HG02852 (cell line): ENCODE results near the gene NXPH2.
A peak's percentile ranks its signal among the peaks of the same experiment; 100 is the strongest.
"Not testable (repeated sequence)": the region's sequence is repeated elsewhere in the genome, so short reads cannot be mapped to it uniquely, and the experiment has no call there.

Source experiments
- ATAC-seq: cut with Tn5 transposase; IDR thresholded peaks from one replicate; pipeline ENCODE4 v1.9.1; 2021; ENCODE audit warnings: mild to moderate bottlenecking, moderate library complexity; ENCODE audit not compliant: unreplicated experiment

Gene NXPH2

GRCh38 chr2:138760676-138761075, 19.5 kb downstream of the NXPH2 start:
- ATAC-seq: no peak

- no peak for ATAC-seq
Observed at GRCh38 chr2:138757384-138757783, 22.8 kb downstream of the NXPH2 start.

GRCh38 chr2:138752197-138752956, 27.8 kb downstream of the NXPH2 start:
- ATAC-seq: no peak

- ATAC-seq: no peak
Observed at GRCh38 chr2:138744713-138745112, 35.5 kb downstream of the NXPH2 start.

DNA sequence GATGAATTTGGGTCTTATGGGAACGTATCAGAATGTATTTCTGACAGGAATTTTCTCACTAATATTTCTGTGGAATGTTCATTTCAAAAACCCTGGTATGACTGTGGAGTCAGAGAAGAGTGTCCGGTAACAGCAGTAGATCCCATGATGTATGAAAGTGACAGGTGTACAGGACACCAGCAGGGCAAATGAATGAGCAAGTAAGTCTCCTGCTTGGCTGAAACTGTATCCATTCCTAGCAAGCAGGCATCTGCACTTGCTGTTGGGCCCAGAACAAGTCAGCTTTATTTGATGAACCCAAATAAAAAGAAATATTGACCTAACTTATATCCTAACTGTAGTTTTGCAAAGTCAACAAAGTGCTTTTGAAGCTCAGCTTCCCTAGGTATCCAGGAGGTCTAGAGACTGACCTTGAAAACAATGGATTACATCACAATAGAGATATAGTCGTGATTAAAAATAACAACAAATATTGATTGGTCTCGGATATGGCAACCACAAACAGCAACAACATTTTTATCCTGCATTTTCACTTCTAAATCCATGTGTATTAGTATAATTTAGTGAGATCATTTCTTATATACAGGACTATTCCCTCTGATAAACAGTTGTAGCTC, 37.6 kb downstream of the NXPH2 start:
- ATAC-seq: no peak

DNA sequence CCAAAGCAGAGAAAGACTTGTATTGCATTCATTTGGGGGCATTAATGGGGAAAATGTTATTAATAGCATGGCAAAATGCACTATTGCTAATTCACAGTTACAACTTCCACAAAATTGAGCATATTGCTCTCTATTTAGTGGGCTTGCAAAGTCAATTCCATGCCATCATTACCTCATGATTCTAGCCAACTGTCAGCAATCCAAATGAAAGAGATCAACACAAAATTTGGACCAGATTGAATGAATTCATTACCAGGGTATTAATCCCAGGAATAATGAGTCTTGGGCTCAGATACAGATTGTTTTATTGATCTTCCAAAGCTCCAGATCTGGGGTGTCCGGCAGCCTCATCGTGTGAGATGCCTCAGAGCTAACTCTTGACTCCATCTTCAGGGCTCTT, 38.3 kb downstream of the NXPH2 start:
- ATAC-seq: no peak

DNA sequence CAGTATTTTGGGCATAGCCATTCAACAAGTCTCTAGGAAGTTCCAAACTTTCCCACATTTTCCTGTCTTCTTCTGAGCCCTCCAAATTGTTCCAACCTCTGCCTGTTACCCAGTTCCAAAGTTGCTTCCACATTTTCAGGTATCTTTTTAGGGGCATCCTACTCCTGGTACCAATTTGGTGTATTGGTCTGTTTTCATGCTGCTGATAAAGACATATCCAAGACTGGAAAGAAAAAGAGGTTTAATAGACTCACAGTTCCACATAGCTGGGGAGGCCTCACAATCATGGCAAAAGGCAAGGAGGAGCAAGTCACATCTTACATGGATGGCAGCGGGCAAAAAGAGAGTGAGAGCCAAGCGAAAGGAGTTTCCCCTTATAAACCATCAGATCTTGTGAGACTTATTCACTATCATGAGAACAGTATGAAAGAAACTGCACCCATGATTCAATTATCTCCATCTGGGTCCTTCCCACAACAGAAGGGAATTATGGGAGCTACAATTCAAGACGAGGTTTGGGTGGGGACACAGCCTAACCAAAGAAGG, 43.1 kb downstream of the NXPH2 start:
- ATAC-seq: not testable (repeated sequence)

DNA sequence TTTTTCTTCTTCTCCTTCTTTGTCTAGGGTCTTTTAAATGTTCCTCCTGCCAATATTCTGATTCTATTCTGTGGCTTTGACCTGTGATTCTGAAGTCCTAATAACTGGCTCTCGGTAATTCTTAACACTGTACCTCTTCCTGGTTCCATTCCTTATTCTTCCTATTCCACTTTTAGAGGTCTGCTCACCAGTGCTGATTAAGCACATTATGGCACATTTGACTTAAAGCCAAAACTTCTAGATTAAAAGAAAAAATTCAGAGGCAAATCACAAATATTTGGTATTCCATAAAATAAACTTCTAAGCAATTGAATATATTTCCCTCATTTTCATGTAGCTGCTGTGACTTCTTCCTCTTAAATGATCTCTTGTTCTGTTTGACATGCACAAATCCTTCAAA, 47.5 kb downstream of the NXPH2 start:
- ATAC-seq: no peak

GRCh38 chr2:138730497-138731030, 49.6 kb downstream of the NXPH2 start:
- ATAC-seq: peak; percentile 90

GRCh38 chr2:138727956-138728355, 52.2 kb downstream of the NXPH2 start:
- ATAC-seq: no peak

DNA sequence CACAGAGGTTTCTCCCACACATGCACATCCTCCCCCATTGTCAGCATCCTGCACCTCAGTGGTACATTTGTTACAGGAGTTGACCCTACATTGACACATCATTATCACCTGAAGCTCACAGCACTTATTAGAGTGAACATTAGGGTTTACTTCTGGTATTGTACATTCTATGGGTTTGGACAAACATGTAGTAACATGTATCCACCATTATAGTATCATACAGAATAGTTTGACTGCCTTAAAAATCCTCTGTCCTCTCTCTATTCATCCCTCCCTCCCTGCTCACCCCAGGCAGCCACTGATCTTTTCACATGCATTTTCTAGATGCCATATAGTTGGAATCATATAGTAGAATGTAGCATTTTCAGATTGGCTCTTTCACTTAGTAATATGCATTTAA, 53.5 kb downstream of the NXPH2 start:
- no peak for ATAC-seq

DNA sequence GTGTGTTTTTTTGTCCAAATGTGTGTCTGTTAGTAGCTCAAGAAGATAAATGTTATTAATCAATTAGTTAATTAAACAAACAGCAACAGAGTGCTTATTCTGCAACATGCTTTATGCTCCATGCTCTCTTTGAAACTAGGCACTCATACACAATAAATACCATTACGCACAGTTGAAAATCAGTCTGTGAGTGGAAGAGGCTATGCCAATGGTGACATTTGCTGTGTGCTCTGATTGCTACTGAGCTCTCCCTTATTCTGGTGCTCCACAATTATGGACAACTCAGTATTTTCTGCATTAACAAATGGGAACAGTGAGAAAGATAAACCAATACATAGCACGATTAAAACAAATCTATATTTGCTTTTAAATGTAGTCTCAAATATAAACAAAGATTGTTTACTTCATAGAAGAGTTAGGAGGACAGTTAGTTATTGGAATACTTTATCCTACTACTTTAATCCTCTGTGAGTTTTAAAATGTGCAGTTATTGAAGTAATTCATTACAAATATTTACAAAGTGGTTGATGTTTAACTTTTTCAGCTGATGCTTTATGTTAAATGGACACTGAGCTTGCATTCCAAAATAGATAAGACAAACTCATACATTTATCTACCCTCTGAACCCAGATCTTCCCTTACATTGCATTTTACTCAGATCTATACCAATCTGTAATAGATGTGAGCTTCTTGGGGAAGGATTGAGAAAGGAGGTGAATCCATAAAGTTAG, 55.3 kb downstream of the NXPH2 start:
- ATAC-seq: no peak

- no peak for ATAC-seq
Observed at GRCh38 chr2:138724327-138724726, 55.9 kb downstream of the NXPH2 start.

- ATAC-seq: no peak
Observed at GRCh38 chr2:138723196-138723987, 56.8 kb downstream of the NXPH2 start.

GRCh38 chr2:138722316-138722715, 57.9 kb downstream of the NXPH2 start:
- ATAC-seq: no peak

DNA sequence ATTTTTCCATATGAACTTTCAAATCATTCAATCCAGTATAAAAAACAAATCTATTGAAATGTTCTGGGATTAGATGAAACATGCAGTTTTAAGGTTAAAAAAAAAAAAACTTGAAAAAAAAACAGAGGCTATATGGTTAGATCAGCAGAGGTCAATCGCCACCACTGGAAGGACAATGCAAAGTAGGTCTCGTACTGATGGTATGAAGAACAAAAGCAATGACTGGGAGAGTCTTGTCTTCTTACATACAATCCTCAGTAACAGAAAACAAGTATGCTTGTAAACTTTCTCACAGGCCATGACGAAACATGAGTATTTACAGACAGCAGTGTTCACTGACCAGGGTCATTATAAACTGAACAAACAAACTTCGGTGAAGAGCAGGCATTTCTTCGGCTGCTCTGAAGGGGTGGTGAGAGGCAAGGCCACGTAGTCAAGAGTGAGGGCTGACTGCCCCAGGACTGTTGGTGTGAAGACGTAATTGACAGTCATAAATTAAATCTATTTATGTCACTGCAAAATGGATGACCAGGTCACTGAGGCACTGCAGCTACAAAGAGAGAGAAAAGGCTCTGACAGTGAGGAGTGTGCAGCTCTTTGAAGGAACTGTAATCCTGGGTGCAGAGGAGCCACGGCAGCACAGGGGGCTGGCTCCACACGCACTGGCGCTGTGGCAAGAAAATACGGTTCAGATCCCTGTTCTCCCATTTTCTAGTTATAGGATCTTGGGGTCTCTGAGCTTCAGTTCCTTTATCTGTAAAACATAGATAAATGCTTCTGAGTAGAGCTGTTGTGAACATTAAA, 60.0 kb downstream of the NXPH2 start:
- ATAC-seq: no peak

DNA sequence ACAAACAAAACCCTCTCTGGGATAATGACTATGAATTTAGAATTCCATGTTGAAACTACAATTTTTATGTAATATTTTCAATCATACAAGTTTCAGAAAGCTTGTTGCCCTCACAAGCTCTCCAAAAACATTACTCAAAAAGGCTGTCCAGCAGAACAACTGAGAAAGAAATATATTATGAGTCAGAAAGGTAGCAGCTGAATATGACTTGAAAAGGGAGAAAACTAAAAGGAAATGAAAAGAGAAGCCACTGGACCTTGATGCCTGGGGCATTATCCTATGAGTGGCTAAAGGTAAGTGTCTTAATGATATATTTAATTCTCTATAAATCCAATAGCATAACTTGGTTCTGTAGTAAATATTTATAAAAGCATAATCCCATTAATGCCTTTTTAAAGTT, 61.8 kb downstream of the NXPH2 start:
- peak; percentile 79 for ATAC-seq

DNA sequence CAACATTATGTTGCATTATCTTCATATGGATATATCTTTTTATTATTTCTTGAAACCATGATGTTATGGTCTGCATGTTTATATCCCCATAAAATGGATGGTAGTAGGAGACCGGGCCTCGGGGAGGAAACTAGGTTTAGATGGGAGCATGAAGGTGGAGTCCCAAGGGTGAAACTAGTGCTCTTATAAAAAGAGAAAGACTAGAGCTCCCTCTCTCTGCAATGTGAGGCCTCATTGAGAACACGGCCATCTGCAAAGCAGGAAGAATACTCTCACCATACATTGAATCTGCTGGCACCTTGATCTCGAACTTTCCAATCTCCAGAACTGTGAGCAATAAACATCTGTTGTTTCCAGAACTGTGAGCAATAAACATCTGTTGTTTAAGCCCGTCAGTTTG, 64.0 kb downstream of the NXPH2 start:
- ATAC-seq: no peak

DNA sequence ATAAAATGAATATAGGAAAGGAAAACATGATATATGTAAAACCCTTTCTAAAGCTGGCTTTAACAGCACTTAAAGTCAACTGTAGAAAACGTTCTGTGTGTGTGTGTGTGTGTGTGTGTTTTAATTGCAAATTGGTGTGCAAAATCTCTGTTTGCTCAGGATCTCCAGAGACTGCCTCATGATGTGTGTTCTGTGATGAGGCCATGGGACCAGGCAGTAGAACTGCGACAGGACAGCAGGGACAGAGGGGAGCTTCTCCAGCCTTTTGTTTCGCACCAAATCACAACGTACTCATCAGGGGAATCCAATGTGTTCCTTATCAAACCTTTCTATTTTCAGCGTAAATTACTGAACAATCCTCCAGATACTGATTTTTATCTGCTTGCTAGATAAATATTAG, 66.7 kb downstream of the NXPH2 start:
- ATAC-seq: no peak

GRCh38 chr2:138713069-138713496, 67.1 kb downstream of the NXPH2 start:
- no peak for ATAC-seq
